ENCODE data around the gene GLRX2. TPM values are rescaled to one million over a fixed set of nuclear protein-coding genes. Genes with fewer than 3 reads are reported as not detected.

Gene GLRX2
- polyA plus RNA-seq, 1 donor, result 16.7 TPM

DNA sequence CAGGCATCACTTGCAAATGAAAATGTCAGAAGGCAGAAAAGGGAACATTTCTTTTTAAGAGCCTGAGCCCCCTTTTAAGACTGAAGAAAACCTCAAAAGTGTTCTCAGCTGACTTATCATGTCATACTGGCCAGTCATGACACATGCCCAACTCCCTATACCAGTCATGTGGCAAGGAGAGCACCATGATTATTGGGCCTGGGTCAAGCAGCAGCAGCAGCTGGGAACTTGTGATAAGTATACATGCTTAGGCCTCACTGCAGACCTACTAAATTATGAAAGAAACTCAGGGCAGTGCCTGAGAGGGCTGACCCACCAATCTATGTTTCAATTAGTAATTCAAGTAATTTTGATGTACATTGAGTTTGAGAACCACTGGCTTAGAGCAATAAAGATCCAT lies 37.2 kb downstream of the GLRX2 start:
- Histone ChIP-seq H3K9me3 (ENCODE audit: control insufficient read depth, low read depth, low read length) (no peaks in the 10 kb centered on the region), H3K27me3 (ENCODE audit: control insufficient read depth, insufficient read depth, low read length) (no peaks in the 10 kb centered on the region), H3K27ac (ENCODE audit: low read length) (no peak overlapping the region), H3K36me3 (ENCODE audit: control insufficient read depth, insufficient read depth, low read length) (peaks cover 18% of the 10 kb centered on the region), H3K4me1 (ENCODE audit: control insufficient read depth, insufficient read depth, low read length) (no peaks in the 10 kb centered on the region), H3K4me3 (ENCODE audit: low read length) (no peak overlapping the region)
- no peak for DNase-seq

DNA sequence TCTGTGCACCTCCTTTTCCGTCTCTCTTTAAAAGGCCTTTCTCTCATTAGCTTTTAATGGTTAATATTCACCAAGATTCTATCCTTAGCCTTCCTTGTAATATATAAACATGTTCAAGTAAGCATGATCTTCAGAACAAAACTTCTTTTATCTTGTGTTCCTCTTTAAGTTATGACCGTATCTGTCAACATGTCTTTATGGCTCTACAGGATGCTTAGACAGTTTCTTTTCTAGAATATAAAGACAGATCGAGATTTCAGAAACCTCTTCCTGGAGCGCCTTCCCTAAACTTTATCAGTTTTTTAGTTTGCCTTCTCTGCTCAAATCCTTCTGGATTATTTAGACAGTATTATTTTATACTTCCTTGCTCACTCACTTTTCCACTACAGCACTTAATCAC lies 38.6 kb downstream of the GLRX2 start:
- WGBS (ENCODE audit: insufficient coverage, low lambda C conversion rate), result 93% methylated on average over 3 of the region's 4 CpGs
- Histone ChIP-seq H3K4me1 (ENCODE audit: control insufficient read depth, insufficient read depth, low read length) (no peaks in the 10 kb centered on the region), H3K4me3 (ENCODE audit: low read length) (no peak overlapping the region), H3K36me3 (ENCODE audit: control insufficient read depth, insufficient read depth, low read length) (peaks cover 18% of the 10 kb centered on the region), H3K9me3 (ENCODE audit: control insufficient read depth, low read depth, low read length) (no peaks in the 10 kb centered on the region), H3K27me3 (ENCODE audit: control insufficient read depth, insufficient read depth, low read length) (no peaks in the 10 kb centered on the region), H3K27ac (ENCODE audit: low read length) (no peak overlapping the region)
- DNase-seq, result no peak

DNA sequence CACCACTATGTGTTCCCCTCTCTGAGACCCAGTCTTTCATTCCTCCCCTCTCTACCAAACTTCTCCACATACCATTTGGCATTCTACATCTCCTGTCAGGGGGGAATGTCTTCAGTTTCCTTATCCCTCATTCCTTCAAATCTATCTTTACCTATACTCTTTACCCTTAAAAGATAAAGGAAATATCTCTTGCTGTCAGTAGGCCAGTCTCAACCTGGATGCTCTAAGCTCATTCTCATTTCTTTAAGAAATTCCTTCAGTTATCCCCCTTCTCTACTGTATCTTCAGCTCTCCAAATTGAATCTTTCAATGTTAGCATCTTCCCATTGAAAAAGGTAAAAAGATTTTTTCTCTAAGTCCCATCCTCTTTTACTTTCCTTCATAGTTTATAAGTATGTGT lies 39.3 kb downstream of the GLRX2 start:
- Histone ChIP-seq H3K4me3 (ENCODE audit: low read length) (no peak overlapping the region), H3K4me1 (ENCODE audit: control insufficient read depth, insufficient read depth, low read length) (peaks cover 2% of the 10 kb centered on the region), H3K27ac (ENCODE audit: low read length) (no peak overlapping the region), H3K27me3 (ENCODE audit: control insufficient read depth, insufficient read depth, low read length) (no peaks in the 10 kb centered on the region), H3K36me3 (ENCODE audit: control insufficient read depth, insufficient read depth, low read length) (peaks cover 17% of the 10 kb centered on the region), H3K9me3 (ENCODE audit: control insufficient read depth, low read depth, low read length) (no peaks in the 10 kb centered on the region)
- no peak for DNase-seq

DNA sequence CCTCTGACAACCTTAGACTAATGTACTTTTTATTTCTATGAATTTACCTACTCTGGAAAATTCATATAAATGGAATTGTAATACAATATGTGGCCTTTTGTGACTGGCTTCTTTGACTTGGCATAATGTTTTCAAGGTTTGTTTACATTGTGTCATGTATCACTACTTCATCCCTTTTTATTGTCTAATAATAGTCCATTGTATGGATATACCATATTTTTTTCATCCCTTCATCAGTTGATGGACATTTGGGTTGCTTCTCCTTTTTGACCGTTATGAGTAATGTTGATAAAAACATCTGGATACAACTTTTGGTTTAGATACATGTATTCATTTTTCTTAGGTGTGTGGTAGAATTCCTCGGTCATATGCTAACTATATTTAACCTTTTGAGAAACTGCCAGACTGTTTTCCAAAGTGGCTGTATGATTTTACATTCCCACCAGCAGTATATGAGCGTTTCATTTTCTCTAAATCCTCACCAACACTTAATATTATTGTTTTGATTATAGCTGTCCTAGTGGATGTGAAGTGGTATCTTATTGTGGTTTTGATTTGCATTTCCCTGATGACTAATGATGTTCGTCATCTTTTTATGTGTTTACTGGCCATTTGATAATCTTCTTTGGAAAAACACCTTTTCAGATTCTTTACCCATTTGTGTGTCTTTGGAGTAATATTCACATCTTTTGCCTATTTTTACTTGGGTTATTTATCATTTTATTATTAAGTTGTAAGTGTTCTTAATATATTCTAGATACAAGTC lies 42.3 kb downstream of the GLRX2 start:
- DNase-seq, result no peak
- Histone ChIP-seq H3K4me3 (ENCODE audit: low read length) (no peak overlapping the region), H3K36me3 (ENCODE audit: control insufficient read depth, insufficient read depth, low read length) (peaks cover 3% of the 10 kb centered on the region), H3K27ac (ENCODE audit: low read length) (no peak overlapping the region), H3K4me1 (ENCODE audit: control insufficient read depth, insufficient read depth, low read length) (peaks cover 4% of the 10 kb centered on the region), H3K9me3 (ENCODE audit: control insufficient read depth, low read depth, low read length) (no peaks in the 10 kb centered on the region), H3K27me3 (ENCODE audit: control insufficient read depth, insufficient read depth, low read length) (no peaks in the 10 kb centered on the region)
- WGBS (ENCODE audit: insufficient coverage, low lambda C conversion rate), result 100% methylated on average over 2 of the region's 4 CpGs

DNA sequence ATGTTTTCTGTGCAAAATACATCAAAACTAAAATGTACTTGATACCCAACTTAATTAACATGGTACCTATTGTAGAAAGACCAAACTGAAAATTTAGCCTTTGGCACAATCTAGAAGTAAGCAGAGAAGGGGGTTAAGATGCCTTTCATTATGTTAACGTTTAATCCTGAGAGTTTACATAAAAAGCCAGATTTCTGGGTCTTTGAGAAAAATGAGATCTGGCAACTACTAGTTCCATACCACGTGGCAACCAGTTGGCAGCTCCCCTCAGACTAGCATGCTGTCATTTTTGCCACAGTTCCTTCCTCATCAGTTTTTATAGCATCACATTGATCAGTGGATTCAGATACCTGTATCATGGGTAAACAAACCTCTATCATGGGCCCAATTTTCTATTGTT lies 44.3 kb downstream of the GLRX2 start:
- 20% methylated on average over 1 of the region's 2 CpGs for WGBS (ENCODE audit: insufficient coverage, low lambda C conversion rate)
- Histone ChIP-seq H3K9me3 (ENCODE audit: control insufficient read depth, low read depth, low read length) (no peaks in the 10 kb centered on the region), H3K36me3 (ENCODE audit: control insufficient read depth, insufficient read depth, low read length) (peaks cover 2% of the 10 kb centered on the region), H3K4me3 (ENCODE audit: low read length) (peak overlapping the region; percentile 4), H3K4me1 (ENCODE audit: control insufficient read depth, insufficient read depth, low read length) (peaks cover 6% of the 10 kb centered on the region), H3K27ac (ENCODE audit: low read length) (peak overlapping the region; percentile 98), H3K27me3 (ENCODE audit: control insufficient read depth, insufficient read depth, low read length) (no peaks in the 10 kb centered on the region)
- DNase-seq, result peak in 1 of 2 donors; percentile 17

DNA sequence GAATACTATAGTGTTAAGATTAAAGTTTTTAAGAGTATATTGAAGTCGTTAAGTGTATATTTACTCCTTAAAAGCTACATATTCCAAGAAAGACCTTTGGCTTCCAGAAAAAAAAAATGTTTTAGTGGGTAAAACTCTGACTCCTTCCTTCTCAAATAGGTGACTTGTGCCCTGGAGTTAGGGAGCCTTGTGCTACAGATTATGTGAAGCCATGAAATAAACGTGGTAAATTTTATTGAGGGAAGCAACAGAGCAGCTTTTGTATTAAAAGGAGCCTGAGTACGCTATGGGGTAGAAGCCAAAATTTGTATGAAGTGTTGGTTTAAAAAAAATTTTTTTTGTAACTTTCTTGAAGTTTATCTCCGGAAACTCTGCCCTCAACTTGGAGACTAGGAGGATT lies 44.8 kb downstream of the GLRX2 start:
- no peaks in the 10 kb centered on the region for H3K9me3 ChIP-seq (ENCODE audit: control insufficient read depth, low read depth, low read length)
- H3K27ac ChIP-seq (ENCODE audit: low read length), result peak overlapping the region; percentile 98
- H3K4me3 ChIP-seq (ENCODE audit: low read length), result peak overlapping the region; percentile 91
- 7% methylated on average over 4 of the region's 4 CpGs for WGBS (ENCODE audit: insufficient coverage, low lambda C conversion rate)
- H3K4me1 ChIP-seq (ENCODE audit: control insufficient read depth, insufficient read depth, low read length), result peaks cover 6% of the 10 kb centered on the region
- H3K36me3 ChIP-seq (ENCODE audit: control insufficient read depth, insufficient read depth, low read length), result peaks cover 2% of the 10 kb centered on the region
- peak in 1 of 2 donors; percentile 29 for DNase-seq
- H3K27me3 ChIP-seq (ENCODE audit: control insufficient read depth, insufficient read depth, low read length), result no peaks in the 10 kb centered on the region

DNA sequence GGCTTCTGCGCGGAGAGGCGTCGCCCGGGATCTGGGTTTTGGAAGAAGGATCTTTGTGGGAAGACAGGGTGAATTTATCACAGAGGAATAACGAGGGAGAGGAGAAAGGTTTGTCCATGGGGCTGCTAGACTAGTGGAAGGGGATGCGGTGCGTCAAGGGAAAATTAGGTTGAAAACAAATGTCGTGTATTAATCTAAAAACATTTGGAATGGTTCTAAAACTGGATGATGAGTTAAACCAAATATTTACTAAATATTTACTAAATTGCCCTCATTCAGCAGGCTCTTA lies 45.2 kb downstream of the GLRX2 start:
- Histone ChIP-seq H3K4me1 (ENCODE audit: control insufficient read depth, insufficient read depth, low read length) (peaks cover 6% of the 10 kb centered on the region), H3K27me3 (ENCODE audit: control insufficient read depth, insufficient read depth, low read length) (no peaks in the 10 kb centered on the region)
- WGBS (ENCODE audit: insufficient coverage, low lambda C conversion rate), result 0% methylated on average over 1 of the region's 9 CpGs

DNA sequence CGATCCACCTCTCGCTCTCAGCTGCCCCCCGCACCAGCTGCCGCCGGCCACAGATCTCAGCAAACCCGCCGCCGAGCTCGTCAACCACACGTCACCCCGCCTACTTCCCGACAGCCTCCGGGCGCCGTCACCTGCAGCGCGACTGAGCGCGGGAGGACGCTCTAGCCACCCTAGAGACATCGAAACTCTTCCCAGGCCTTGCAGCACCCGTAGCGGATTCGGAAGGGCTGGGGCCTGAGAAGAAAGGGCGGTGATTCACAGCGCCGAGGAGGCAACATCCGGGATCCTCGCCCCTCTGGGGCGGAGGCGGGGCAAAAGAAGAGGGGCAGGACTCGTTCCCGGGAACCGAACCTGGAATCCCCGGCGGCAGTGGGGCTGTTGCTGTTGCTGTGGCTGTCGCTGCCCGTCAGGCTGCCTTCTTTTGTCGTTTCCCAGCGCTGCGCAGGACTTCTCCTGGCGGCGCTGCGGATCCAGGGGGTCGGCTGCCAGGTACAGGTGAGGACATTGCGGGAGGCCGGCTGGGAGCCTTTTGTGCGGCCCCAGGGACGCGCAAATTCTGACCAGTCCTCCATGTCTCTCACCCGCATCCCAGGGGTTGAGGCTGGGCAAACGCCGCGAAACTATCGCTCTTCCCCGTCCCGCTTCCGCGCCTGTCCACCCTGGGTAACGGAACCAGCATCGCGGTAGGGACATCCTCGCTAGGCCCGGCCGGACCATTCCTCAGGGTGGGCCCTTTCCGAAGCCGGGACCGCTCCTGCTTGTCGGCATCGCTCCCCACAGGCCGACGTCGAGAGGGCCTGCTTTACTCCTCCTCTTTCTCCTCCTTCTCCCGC lies 45.7 kb downstream of the GLRX2 start, which contains the start of the genes RO60 and UCHL5:
Gene RO60 (plus strand): TSS at position 331 of the 833 bp plus-strand sequence. CDS start 9,443 bp downstream, outside the sequence.
Gene UCHL5 (minus strand): TSS at position 79 of the 833 bp plus-strand sequence. CDS start 100 bp downstream, outside the sequence.
- DNase-seq, result peak; percentile 98 to 99
- no CpG with 5 or more reads among the region's 74 CpGs for WGBS (ENCODE audit: insufficient coverage, low lambda C conversion rate)
- H3K4me1 ChIP-seq (ENCODE audit: control insufficient read depth, insufficient read depth, low read length), result peaks cover 6% of the 10 kb centered on the region

More for the DNA sequence above, 45.2 kb downstream of the GLRX2 start:
- Histone ChIP-seq H3K27ac (ENCODE audit: low read length) (peak overlapping the region; percentile 98), H3K9me3 (ENCODE audit: control insufficient read depth, low read depth, low read length) (no peaks in the 10 kb centered on the region), H3K36me3 (ENCODE audit: control insufficient read depth, insufficient read depth, low read length) (peaks cover 2% of the 10 kb centered on the region), H3K4me3 (ENCODE audit: low read length) (peak overlapping the region; percentile 91)
- no peak for DNase-seq

DNA sequence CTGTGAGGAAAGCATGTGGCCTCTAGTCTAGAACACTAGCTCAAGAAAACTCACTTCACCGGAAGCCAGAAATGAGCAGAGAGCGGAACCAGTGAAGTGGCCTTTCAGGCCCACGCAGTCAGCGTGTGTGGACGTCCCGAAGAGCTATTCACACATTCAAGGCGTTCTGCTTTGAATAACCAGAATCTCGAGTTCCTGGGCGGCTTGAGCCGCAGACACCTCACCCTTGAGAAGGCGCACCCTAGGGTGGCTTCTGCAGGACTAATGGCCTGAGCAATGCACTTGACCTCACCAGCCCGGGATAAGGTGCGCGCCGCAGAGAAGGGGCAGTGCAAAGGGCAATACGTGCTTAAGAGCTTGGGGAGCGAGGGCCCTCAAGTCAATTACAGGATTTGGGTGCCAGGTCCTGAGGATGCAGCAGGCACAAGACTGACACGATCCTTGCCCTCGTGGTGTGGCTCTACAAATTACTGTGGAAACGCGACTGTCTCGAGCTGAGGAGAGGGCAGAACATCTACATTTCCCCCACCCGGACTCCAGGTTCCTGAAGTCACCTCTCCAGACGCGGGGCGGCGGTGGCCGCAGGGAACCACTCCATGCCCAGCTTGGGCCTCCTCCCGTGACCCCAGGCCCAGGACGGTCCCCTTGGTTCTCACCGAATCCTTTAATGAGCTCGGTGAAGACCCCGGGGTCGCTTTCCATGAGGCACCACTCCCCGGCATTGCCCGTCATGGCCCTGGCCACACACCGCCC lies 46.5 kb downstream of the GLRX2 start:
- Histone ChIP-seq H3K36me3 (ENCODE audit: control insufficient read depth, insufficient read depth, low read length) (no peaks in the 10 kb centered on the region), H3K27me3 (ENCODE audit: control insufficient read depth, insufficient read depth, low read length) (no peaks in the 10 kb centered on the region), H3K27ac (ENCODE audit: low read length) (peak overlapping the region; percentile 98), H3K4me1 (ENCODE audit: control insufficient read depth, insufficient read depth, low read length) (peaks cover 6% of the 10 kb centered on the region), H3K4me3 (ENCODE audit: low read length) (peak overlapping the region; percentile 91), H3K9me3 (ENCODE audit: control insufficient read depth, low read depth, low read length) (no peaks in the 10 kb centered on the region)
- WGBS (ENCODE audit: insufficient coverage, low lambda C conversion rate), result no CpG with 5 or more reads among the region's 37 CpGs
- peak; percentile 38 to 75 for DNase-seq

More for the DNA sequence above, 45.7 kb downstream of the GLRX2 start, which contains the start of the genes RO60 and UCHL5:
- Histone ChIP-seq H3K27ac (ENCODE audit: low read length) (peak within 1 kb of the TSS; percentile 98), H3K36me3 (ENCODE audit: control insufficient read depth, insufficient read depth, low read length) (peaks cover 2% of the 10 kb centered on the region), H3K4me3 (ENCODE audit: low read length) (peak within 1 kb of the TSS; percentile 91), H3K9me3 (ENCODE audit: control insufficient read depth, low read depth, low read length) (no peaks in the 10 kb centered on the region), H3K27me3 (ENCODE audit: control insufficient read depth, insufficient read depth, low read length) (no peaks in the 10 kb centered on the region)

DNA sequence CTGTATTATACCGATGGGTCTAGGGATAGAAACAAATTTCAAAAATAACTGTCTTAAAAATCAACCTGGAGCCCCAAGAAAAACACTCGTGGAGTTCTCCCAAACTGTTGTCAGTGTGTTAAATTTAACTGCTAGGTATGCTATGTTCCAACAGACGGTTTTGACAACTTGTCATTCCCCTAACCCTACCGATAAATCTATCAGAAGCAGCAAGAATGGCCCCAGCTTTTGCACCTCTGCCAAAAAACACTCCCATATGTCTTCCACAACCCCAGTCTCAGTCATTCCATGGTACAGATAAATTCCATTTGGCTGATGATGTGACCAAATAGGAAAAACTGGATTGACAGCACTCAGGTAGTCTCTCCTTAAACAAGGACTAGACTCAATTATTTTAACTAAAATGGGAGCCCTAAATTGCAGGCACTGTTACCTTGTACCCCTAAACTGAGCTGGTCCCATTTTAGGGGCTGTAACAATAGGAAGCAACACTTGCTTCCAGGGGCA lies 51.0 kb downstream of the GLRX2 start:
- Histone ChIP-seq H3K27me3 (ENCODE audit: control insufficient read depth, insufficient read depth, low read length) (no peaks in the 10 kb centered on the region), H3K4me1 (ENCODE audit: control insufficient read depth, insufficient read depth, low read length) (peaks cover 3% of the 10 kb centered on the region), H3K9me3 (ENCODE audit: control insufficient read depth, low read depth, low read length) (no peaks in the 10 kb centered on the region), H3K27ac (ENCODE audit: low read length) (no peak overlapping the region), H3K36me3 (ENCODE audit: control insufficient read depth, insufficient read depth, low read length) (peaks cover 11% of the 10 kb centered on the region), H3K4me3 (ENCODE audit: low read length) (no peak overlapping the region)
- DNase-seq, result no peak
- WGBS (ENCODE audit: insufficient coverage, low lambda C conversion rate), result 100% methylated on average over 1 of the region's 4 CpGs

Data from large intestine (tissue), 3 donors.